Measurements from ENCODE around the gene CDK11A.
A peak's percentile ranks its signal among the peaks of the same experiment; 100 is the strongest.
"Not testable (repeated sequence)": the region's sequence is repeated elsewhere in the genome, so short reads cannot be mapped to it uniquely, and the experiment has no call there.

DNA sequence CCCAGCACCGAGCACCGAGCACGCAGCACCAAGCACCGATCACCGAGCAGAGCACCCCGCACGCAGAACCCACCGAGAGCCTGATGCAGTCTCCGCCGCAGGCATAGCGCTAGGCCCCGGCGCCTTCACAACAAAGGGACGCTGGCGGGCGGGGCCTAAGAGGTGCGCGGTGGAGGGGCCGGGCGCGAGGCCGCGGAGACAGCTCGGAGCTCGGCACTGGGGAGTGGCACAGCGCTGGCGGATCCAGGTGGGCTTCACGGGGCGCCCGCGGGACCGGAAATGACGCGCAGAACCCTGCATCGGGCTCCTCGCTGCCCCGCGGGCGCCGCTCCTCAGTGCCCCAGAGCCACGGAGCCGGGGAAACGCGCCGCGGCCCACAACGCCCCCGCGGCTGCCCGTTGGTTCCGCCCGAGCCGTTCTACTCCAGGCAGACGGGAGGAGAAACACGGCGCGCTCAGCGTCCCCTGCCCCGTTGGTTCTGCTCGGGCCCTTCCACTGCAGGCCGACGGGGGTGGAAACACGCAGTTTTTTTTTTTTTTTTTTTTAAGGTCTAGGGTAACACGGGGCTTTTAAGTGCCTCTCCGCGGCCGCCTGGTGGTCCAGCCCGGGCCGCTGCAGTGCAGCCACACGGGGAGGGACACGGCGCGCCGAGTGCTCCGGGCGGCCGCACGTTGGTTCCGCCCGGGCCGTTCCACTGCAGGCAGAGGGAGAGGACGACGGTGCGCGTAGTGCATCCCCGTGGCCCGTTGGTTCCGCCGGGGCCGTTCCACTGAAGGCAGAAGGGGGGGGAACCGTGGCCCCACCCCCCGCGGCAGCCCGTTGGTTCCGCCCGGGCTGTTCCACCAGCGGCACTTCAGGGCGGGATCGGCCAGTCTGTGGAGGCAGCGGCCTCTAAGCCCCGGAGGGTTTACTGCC is 21.8 kb upstream of the CDK11A start:
- not testable (repeated sequence) for TF ChIP-seq POLR2A, EP300 (IDR thresholded peaks at IDR 0.05)
- TF ChIP-seq, protein P1, sequence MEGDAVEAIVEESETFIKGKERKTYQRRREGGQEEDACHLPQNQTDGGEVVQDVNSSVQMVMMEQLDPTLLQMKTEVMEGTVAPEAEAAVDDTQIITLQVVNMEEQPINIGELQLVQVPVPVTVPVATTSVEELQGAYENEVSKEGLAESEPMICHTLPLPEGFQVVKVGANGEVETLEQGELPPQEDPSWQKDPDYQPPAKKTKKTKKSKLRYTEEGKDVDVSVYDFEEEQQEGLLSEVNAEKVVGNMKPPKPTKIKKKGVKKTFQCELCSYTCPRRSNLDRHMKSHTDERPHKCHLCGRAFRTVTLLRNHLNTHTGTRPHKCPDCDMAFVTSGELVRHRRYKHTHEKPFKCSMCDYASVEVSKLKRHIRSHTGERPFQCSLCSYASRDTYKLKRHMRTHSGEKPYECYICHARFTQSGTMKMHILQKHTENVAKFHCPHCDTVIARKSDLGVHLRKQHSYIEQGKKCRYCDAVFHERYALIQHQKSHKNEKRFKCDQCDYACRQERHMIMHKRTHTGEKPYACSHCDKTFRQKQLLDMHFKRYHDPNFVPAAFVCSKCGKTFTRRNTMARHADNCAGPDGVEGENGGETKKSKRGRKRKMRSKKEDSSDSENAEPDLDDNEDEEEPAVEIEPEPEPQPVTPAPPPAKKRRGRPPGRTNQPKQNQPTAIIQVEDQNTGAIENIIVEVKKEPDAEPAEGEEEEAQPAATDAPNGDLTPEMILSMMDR (IDR thresholded peaks at IDR 0.05) = peak in 3 of 4 experiments; percentile 5 to 31 (median 29)
- TF ChIP-seq POLR2AphosphoS5 (IDR thresholded peaks at IDR 0.05) = peak; percentile 64

Data from gastroesophageal sphincter (tissue), 3 donors.